22Rv1 (cell line): ENCODE measurements around the gene FKBP5.

Source experiments
- CTCF ChIP-seq: fragments of 450-650 bp; IDR thresholded peaks from 2 replicates; pipeline ENCODE4 v1.5.1; 2017; ENCODE audit warnings: mild to moderate bottlenecking
- ZFX ChIP-seq: fragments of 450-650 bp; IDR thresholded peaks from 2 replicates; pipeline ENCODE4 v1.6.1; 2017; ENCODE audit warnings: antibody characterized with exemption, borderline replicate concordance

GRCh38 chr6:35582315-35582714 lies 106.4 kb downstream of the FKBP5 start:
- TF ChIP-seq CTCF (no peak), ZFX (no peak)
